Measurements from ENCODE around the gene SEMA3C.

The SEMA3C gene

DNA sequence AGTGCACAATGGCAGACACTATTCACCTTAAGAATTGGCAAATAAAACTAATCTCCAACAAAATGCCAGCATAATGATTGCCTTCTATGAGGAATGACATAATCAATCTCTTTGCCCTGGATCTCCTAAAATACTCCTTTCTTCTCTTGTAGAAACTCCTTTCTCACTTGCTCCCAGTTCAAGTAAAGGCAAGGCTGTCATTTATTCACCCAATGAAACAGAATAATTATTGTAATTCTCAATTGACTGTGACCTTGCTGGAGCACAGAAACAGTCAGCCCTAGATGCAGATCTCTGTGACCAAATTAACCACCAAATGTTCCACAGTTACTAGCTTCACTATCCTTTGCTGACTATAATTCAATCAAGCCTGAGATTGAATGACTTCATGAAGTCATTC is 99.3 kb downstream of the SEMA3C start:
- no peak for TF ChIP-seq CTCF (conservative IDR thresholded peaks at IDR 0.05; ENCODE audit: low read length)
- no peak for TF ChIP-seq EZH2phosphoT487 (IDR thresholded peaks at IDR 0.05; ENCODE audit: borderline replicate concordance)
- Histone ChIP-seq H3K27me3 (ENCODE audit: insufficient read depth, low read length, poor library complexity, severe bottlenecking) (no peaks in the 10 kb centered on the region), H3K9me2 (replicated peaks; ENCODE audit: low read depth, low read length) (no peaks in the 10 kb centered on the region), H4K20me1 (ENCODE audit: insufficient read depth, low read length, poor library complexity, severe bottlenecking) (no peaks in the 10 kb centered on the region), H3K9ac (ENCODE audit: low read depth, low read length, poor library complexity, severe bottlenecking) (no peak overlapping the region), H3K9me3 (ENCODE audit: insufficient read depth, low read depth, low read length) (no peaks in the 10 kb centered on the region), H3K4me1 (ENCODE audit: insufficient read depth, low read length, poor library complexity, severe bottlenecking) (no peaks in the 10 kb centered on the region), H3F3A (ENCODE audit: low read depth) (no peaks in the 10 kb centered on the region), H3K4me2 (ENCODE audit: low read depth, low read length, poor library complexity, severe bottlenecking) (no peak overlapping the region), H3K79me2 (ENCODE audit: insufficient read depth, low read length) (no peaks in the 10 kb centered on the region), H3K36me3 (ENCODE audit: insufficient read depth, low read length) (no peaks in the 10 kb centered on the region), H2AFZ (ENCODE audit: low read length) (no peak overlapping the region), H3K4me3 (ENCODE audit: low read length, poor library complexity, severe bottlenecking) (no peak overlapping the region)

GRCh38 chr7:80818181-80818580 is 100.7 kb downstream of the SEMA3C start:
- no peak for TF ChIP-seq EZH2phosphoT487 (IDR thresholded peaks at IDR 0.05; ENCODE audit: borderline replicate concordance)
- TF ChIP-seq CTCF (conservative IDR thresholded peaks at IDR 0.05; ENCODE audit: low read length): no peak
- Histone ChIP-seq H3K27me3 (ENCODE audit: insufficient read depth, low read length, poor library complexity, severe bottlenecking) (no peaks in the 10 kb centered on the region), H3K79me2 (ENCODE audit: insufficient read depth, low read length) (no peaks in the 10 kb centered on the region), H2AFZ (ENCODE audit: low read length) (no peak overlapping the region), H4K20me1 (ENCODE audit: insufficient read depth, low read length, poor library complexity, severe bottlenecking) (no peaks in the 10 kb centered on the region), H3K4me1 (ENCODE audit: insufficient read depth, low read length, poor library complexity, severe bottlenecking) (no peaks in the 10 kb centered on the region), H3K9me2 (replicated peaks; ENCODE audit: low read depth, low read length) (no peaks in the 10 kb centered on the region), H3F3A (ENCODE audit: low read depth) (no peaks in the 10 kb centered on the region), H3K9me3 (ENCODE audit: insufficient read depth, low read depth, low read length) (no peaks in the 10 kb centered on the region), H3K4me3 (ENCODE audit: low read length, poor library complexity, severe bottlenecking) (no peak overlapping the region), H3K9ac (ENCODE audit: low read depth, low read length, poor library complexity, severe bottlenecking) (no peak overlapping the region), H3K4me2 (ENCODE audit: low read depth, low read length, poor library complexity, severe bottlenecking) (no peak overlapping the region), H3K36me3 (ENCODE audit: insufficient read depth, low read length) (no peaks in the 10 kb centered on the region)

- no peak overlapping the region for H3K4me3 ChIP-seq (ENCODE audit: low read length, poor library complexity, severe bottlenecking)
- no peak overlapping the region for H3K9ac ChIP-seq (ENCODE audit: low read depth, low read length, poor library complexity, severe bottlenecking)
- no peak overlapping the region for H3K4me2 ChIP-seq (ENCODE audit: low read depth, low read length, poor library complexity, severe bottlenecking)
- H3K79me2 ChIP-seq (ENCODE audit: insufficient read depth, low read length): no peaks in the 10 kb centered on the region
- H3K27me3 ChIP-seq (ENCODE audit: insufficient read depth, low read length, poor library complexity, severe bottlenecking): no peaks in the 10 kb centered on the region
- no peak overlapping the region for H2AFZ ChIP-seq (ENCODE audit: low read length)
- H3K4me1 ChIP-seq (ENCODE audit: insufficient read depth, low read length, poor library complexity, severe bottlenecking): no peaks in the 10 kb centered on the region
- no peak for TF ChIP-seq CTCF (conservative IDR thresholded peaks at IDR 0.05; ENCODE audit: low read length)
- H3K9me3 ChIP-seq (ENCODE audit: insufficient read depth, low read depth, low read length): no peaks in the 10 kb centered on the region
- no peaks in the 10 kb centered on the region for H3F3A ChIP-seq (ENCODE audit: low read depth)
- H4K20me1 ChIP-seq (ENCODE audit: insufficient read depth, low read length, poor library complexity, severe bottlenecking): no peaks in the 10 kb centered on the region
- H3K36me3 ChIP-seq (ENCODE audit: insufficient read depth, low read length): no peaks in the 10 kb centered on the region
- H3K9me2 ChIP-seq (replicated peaks; ENCODE audit: low read depth, low read length): no peaks in the 10 kb centered on the region
Observed at GRCh38 chr7:80816806-80817205, 102.0 kb downstream of the SEMA3C start.

Measured in Loucy (cell line).